ENCODE data around the gene ADARB2. TPM values are rescaled to one million over a fixed set of nuclear protein-coding genes. Genes with fewer than 3 reads are reported as not detected.

Gene ADARB2
- total RNA-seq, 6 experiments from 2014 or later, result not detected

- Mint-ChIP-seq H3K27ac (no peak overlapping the region), H3K27me3 (ENCODE audit: insufficient read depth) (peaks cover 21% of the 10 kb centered on the region), H3K9me3 (peaks cover 5% of the 10 kb centered on the region; the same call in 1 of the 2 replicates), H3K4me1 (ENCODE audit: low read depth) (no peaks in the 10 kb centered on the region), H3K36me3 (ENCODE audit: low read depth) (peaks cover 8% of the 10 kb centered on the region; the same call in 1 of the 2 replicates), H3K4me3 (peak overlapping the region; percentile 14; the same call in 1 of the 2 replicates)
- DNase-seq, result no peak
- no peak for TF ChIP-seq CTCF (IDR thresholded peaks at IDR 0.05)
Observed at GRCh38 chr10:1141261-1141660, 596.1 kb downstream of the ADARB2 start.

- H3K4me1 Mint-ChIP-seq (ENCODE audit: low read depth), result no peaks in the 10 kb centered on the region
- peaks cover 5% of the 10 kb centered on the region; the same call in 1 of the 2 replicates for H3K9me3 Mint-ChIP-seq
- no peak overlapping the region for H3K4me3 Mint-ChIP-seq
- no peak overlapping the region for H3K27ac Mint-ChIP-seq
- TF ChIP-seq CTCF (IDR thresholded peaks at IDR 0.05), result no peak
- peaks cover 16% of the 10 kb centered on the region for H3K27me3 Mint-ChIP-seq (ENCODE audit: insufficient read depth)
- peaks cover 8% of the 10 kb centered on the region; the same call in 1 of the 2 replicates for H3K36me3 Mint-ChIP-seq (ENCODE audit: low read depth)
- DNase-seq, result no peak
Observed at GRCh38 chr10:1138529-1138928, 598.8 kb downstream of the ADARB2 start.

- no peak for DNase-seq
- Mint-ChIP-seq H3K9me3 (peaks cover 5% of the 10 kb centered on the region; the same call in 1 of the 2 replicates), H3K27ac (no peak overlapping the region), H3K27me3 (ENCODE audit: insufficient read depth) (peaks cover 17% of the 10 kb centered on the region), H3K4me1 (ENCODE audit: low read depth) (no peaks in the 10 kb centered on the region), H3K4me3 (no peak overlapping the region), H3K36me3 (ENCODE audit: low read depth) (peaks cover 8% of the 10 kb centered on the region; the same call in 1 of the 2 replicates)
- TF ChIP-seq CTCF (IDR thresholded peaks at IDR 0.05), result no peak
Observed at GRCh38 chr10:1137499-1138163, 599.7 kb downstream of the ADARB2 start.

GRCh38 chr10:1136268-1136667 lies 601.1 kb downstream of the ADARB2 start:
- Mint-ChIP-seq H3K4me1 (ENCODE audit: low read depth) (no peaks in the 10 kb centered on the region), H3K27ac (no peak overlapping the region), H3K27me3 (ENCODE audit: insufficient read depth) (peaks cover 16% of the 10 kb centered on the region), H3K36me3 (ENCODE audit: low read depth) (peaks cover 12% of the 10 kb centered on the region; the same call in 1 of the 2 replicates), H3K9me3 (peaks cover 5% of the 10 kb centered on the region; the same call in 1 of the 2 replicates), H3K4me3 (no peak overlapping the region)
- no peak for DNase-seq
- no peak for TF ChIP-seq CTCF (IDR thresholded peaks at IDR 0.05)

GRCh38 chr10:1134156-1134555 lies 603.2 kb downstream of the ADARB2 start:
- peaks cover 10% of the 10 kb centered on the region; the same call in 1 of the 2 replicates for H3K27me3 Mint-ChIP-seq (ENCODE audit: insufficient read depth)
- H3K9me3 Mint-ChIP-seq, result peaks cover 5% of the 10 kb centered on the region; the same call in 1 of the 2 replicates
- DNase-seq, result no peak
- H3K4me3 Mint-ChIP-seq, result no peak overlapping the region
- H3K36me3 Mint-ChIP-seq (ENCODE audit: low read depth), result peaks cover 29% of the 10 kb centered on the region; the same call in 1 of the 2 replicates
- no peaks in the 10 kb centered on the region for H3K4me1 Mint-ChIP-seq (ENCODE audit: low read depth)
- H3K27ac Mint-ChIP-seq, result no peak overlapping the region
- TF ChIP-seq CTCF (IDR thresholded peaks at IDR 0.05), result no peak

Data from HFFc6 (cell line).